Ecto neural progenitor cell (in vitro differentiated cells): ENCODE data around the gene TSTD2.

Experiments
- DNase-seq: peaks from one replicate; pipeline ENCODE4 v3.0.0-alpha.2; 2018; ENCODE audit warnings: low spot score

TSTD2 gene

DNA sequence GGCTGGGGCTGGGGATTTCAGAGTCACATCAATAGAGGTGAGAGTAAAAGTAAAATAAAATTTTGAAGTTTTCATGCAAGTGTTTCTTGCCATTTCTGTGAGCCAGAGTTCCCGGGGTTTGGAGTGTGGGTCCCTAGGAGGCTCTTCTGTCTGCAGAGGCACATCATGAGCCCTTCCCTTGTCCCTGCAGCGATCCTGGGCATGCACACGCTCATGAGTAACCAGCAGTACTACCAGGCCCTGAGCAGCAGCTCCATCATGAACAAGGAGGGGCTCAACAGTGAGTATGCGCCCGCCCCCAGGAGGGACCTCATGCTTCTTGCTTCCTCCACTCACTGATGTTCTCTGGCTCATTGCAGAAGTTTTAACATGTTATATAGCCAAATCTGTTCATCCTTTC is 70.6 kb downstream of the TSTD2 start:
- no peak for DNase-seq

DNA sequence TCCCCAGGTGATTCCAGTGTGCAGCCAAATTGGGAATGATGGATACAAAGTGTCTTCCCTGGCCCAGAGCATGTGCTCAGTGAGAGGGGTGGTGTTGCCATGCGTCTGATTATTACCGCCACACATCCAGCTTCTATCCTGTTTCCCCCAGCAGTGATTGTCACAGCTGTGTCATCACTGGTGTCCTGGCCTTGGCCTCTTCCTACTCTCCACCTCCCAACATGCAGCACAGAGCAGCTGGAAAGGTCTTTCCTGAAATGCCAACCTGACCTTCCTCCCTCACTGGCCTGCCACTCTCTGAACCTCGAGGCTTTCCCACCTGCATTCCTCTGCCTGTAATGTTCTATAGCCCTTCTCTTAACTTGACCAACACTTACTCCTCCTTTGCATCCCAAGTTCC is 71.7 kb downstream of the TSTD2 start:
- DNase-seq = no peak

GRCh38 chr9:97560851-97561250 is 72.3 kb downstream of the TSTD2 start:
- DNase-seq = no peak

GRCh38 chr9:97560154-97560553 is 73.0 kb downstream of the TSTD2 start:
- no peak for DNase-seq

- DNase-seq = no peak
These were observed 74.1 kb downstream of the TSTD2 start for GRCh38 chr9:97559111-97559514.

DNA sequence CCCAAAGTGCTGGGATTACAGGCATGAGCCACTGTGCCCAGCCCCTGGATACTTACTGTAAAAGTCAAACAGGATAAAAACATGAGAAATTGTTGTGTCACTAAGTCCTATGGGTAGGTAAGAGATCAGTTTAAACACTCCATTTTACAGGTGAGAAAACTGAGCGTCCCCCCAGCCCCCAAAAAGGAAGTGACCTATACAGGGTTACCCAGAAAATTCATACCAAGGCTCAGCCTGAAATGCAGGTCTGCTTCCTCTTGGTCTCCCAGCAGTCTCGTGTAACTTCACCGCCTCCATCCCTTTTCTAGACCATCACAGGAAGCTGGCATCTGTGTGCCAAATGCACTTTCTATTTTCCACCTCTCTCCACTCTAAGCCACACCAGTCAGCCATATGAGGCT is 74.5 kb downstream of the TSTD2 start:
- no peak for DNase-seq

GRCh38 chr9:97557606-97558095 is 75.5 kb downstream of the TSTD2 start:
- no peak for DNase-seq

- no peak for DNase-seq
These were observed 76.2 kb downstream of the TSTD2 start for GRCh38 chr9:97556721-97557605.

GRCh38 chr9:97556036-97556720 is 77.0 kb downstream of the TSTD2 start:
- no peak for DNase-seq

- DNase-seq = no peak
These were observed 78.0 kb downstream of the TSTD2 start for GRCh38 chr9:97555164-97555563.

DNA sequence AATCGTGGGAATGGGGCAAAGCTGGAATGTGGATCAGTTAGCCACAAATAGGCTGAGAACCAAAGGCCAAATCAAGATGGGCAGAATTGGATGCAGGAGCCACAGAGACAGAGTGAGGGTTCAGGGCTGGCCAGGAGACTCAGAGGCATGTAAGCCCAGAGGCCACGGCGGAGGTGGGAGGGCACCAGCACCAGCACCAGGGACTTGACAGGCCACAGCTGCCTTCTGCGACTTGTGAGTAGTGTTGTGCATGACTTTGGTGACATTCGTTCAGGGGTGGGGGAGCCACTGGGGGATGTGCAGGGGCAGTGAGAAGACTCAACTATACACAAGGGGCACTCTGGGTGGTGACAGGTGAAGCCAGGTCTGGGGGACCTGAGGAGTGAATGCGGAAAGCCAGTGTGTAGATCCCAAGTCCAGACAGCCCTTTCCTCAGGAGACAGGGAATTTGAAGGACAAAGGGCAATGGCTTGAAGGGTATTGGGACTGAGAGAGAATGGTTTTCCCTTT is 78.5 kb downstream of the TSTD2 start:
- no peak for DNase-seq

GRCh38 chr9:97553841-97554240 is 79.3 kb downstream of the TSTD2 start:
- no peak for DNase-seq

GRCh38 chr9:97553141-97553540 is 80.0 kb downstream of the TSTD2 start:
- no peak for DNase-seq

- no peak for DNase-seq
These were observed 81.9 kb downstream of the TSTD2 start for GRCh38 chr9:97551308-97551707.

GRCh38 chr9:97550386-97550785 is 82.8 kb downstream of the TSTD2 start:
- DNase-seq = no peak
